GM18858 (cell line): ENCODE measurements around the gene CCDC85C.
A peak's percentile ranks its signal among the peaks of the same experiment; 100 is the strongest.

Experiments used
- ATAC-seq: cut with Tn5 transposase; IDR thresholded peaks from one replicate; pipeline ENCODE4 v1.9.1; 2021; ENCODE audit not compliant: unreplicated experiment

The CCDC85C gene

DNA sequence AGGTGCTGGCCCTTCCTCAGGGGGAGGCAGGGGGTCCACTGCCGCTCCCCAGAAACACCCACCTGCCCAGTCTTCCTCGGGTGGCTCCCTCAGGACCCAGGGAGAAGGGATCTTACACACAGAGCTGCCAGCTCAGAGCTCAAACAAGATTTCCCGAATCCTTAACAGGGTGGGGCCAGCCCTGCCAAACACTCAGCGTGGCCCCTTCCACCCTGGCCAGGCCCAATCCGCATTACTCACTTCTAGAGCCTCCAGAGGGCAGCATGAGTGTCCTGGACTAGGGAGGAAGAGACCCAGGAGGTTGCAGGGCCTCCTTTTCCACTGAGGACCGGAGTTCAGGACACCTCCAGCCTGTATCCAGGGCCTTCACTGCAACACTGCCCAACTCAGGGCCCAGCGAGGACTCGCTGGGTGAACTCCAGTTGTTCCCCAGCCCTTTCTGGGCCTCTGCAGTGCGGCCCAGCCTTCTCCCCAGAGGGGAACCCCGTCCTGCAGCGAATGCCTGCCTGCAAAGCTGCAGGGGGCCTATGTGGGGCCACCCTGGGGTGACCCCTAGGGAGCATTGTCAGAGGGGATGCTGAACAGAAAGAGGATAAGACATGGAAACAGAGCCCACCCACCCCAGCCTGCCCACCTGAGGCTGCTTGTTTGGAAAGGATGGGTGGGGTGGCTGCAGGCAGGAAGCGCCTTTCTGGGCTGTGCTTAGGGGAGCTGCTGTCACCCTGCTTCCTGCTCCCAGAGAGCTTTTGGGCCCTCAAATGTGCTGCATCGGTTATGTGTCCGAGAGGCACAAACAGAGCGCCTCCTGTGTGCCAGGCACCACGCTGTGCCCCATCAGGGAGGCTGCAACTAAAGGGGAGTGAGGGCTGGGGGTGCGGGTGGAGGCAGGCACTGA lies 79.0 kb downstream of the CCDC85C start:
- no peak for ATAC-seq

DNA sequence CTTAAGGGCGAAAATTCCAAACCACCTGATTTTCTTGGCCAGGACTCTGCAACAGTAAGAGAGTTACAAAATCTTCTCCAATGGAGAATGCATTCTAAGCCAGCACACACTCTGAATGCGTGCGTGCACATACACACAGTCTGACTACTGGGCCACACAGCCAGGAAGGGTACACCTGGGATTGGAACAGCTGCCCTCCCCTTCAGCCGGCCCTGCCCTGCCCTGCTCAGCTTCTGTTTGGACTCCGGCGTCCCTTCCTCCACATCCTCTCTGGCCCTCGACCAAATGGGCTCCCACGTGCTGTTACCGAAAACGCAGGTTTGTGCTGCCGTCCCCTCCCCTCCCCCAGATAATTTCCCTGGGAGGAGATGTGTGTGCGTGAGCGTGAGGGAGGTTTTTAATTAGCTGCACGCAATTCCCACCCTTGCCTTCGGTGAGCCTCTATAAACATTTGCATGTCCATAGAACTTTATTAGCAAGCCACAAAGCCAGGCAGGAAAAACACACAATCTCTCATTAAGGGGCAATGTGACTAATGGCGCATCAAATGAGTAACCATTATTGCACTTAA lies 79.8 kb downstream of the CCDC85C start:
- no peak for ATAC-seq

DNA sequence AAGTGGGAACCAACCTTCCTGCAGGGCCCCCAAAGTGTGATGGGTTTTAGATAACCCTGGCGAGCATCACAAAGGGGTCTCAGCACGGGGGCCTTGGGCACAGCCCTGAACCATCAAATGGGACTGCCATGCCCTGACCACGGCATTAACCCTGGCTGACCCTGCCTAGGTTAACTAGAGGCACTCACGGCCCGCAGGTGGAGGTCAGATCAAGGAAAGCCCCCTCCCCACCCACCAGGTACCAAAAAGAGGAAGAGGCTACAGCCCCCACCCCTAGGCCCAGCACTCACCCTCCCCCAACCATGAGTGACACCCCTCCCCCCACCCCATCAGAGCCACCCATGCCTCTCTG lies 80.3 kb downstream of the CCDC85C start:
- no peak for ATAC-seq

DNA sequence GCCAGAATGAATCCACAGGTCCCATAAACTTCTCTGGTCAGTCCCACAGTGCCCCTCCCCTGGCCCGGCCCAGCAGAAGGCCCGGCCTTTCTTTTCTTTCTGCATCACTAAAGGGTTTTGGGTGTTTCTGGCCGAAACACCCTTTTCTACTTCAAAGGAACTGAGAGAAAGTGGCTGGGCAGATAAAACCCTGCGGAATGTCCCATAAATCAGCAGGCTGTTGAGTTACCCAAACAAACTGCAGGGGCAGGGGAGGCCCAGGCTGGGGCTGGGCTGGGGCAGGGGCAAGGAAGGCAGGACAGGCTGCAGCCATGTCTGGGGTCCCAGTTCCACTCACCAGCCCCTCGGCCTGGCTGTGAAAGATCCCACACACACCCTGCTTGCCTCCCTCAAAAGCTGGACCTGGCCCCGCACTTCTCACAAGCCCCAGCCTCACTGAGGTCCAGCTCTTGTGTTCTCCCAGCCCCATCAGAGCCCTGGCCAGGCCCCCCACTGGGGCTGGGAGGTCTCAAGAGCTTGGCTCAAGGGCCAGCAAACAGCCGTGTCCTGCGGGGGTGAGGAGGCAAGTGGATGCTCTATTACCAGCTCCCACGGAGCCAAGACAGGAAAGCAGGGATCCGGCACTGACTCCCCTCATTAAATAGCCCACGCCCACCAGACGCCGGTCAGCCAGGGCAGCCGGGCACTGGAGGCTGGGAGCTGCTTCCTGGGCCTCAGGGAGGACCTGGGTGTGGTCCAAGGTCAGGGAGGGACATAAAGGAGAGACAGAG lies 80.9 kb downstream of the CCDC85C start:
- ATAC-seq: no peak

DNA sequence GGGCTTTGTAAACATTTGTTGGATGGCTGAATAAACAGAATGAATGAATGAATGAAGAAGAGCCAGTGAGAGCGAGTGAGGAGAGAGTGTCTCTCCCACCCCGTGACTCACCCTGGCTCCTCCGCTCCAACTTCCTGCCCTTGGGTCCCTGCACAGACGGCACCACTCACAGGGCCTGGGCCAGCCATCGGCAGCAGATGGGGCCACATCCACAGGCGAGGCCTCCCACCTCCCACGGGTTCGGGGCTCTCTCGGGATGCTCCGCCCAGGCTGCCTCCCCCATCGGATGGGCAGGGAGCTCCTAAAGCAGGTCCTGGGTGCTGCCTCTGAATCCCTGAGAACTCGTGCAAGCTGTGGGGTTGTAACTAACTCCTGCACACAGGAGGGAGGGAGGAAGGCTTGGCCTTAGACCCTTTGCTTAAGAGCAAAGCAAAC lies 81.5 kb downstream of the CCDC85C start:
- ATAC-seq: no peak

DNA sequence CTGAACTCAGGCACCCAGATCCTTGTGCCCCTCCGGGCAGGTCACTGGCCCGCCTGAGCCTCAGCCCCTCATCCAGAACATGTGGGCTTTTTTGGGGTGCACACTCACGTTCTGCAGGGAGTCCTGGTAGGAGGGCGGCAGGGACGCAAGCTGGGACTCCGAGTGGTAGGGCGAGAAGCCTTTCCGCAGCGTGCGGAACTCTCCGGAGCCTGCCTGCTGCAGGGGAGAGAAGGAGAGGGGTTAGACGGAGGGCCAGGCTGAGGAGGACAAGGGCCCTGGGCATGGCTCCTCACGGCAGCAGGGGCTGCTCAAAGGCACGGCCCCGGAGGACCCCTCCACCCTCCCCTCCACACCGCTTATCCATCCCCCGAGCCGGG lies 82.0 kb downstream of the CCDC85C start:
- no peak for ATAC-seq

DNA sequence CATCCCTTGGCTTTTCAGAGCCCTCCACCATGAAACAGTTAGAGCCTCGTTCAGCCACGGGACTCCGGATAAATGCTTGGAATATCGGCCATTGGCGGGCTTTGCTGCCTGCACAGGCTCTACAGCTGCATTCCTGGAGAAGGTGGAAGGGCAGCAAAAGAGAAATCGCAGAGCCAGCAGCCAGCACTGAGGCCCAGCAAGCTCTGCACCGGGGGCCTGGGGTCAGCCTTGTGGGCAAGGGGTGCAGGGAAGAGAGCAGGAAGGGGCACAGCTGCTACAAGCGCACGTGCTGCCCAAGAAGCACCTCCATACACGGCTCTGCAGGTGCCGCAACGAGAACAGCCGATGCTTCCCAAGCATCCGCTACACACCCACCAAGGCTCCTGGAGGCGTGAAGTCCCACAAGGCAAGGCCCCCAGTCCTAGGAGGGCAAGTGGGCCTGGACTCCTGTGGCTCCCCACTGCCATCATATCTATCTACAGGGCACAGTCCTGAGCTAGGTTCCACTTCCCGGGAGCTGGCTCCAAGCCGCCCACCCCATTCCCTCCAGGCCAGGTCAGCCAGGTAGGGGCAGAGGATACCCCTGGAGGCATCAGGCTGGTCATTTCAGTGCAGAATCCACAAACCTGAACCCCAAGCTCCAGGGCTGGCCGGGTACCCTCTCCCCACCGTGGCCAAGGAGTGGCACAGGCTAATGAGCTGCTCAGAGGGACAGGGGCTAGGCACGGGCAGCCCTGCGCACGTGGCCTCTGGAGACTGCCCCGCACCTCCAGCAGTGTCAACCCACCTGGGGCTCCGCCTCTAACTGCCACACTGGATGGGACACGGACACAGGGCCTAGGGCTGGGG lies 82.6 kb downstream of the CCDC85C start:
- ATAC-seq: no peak

DNA sequence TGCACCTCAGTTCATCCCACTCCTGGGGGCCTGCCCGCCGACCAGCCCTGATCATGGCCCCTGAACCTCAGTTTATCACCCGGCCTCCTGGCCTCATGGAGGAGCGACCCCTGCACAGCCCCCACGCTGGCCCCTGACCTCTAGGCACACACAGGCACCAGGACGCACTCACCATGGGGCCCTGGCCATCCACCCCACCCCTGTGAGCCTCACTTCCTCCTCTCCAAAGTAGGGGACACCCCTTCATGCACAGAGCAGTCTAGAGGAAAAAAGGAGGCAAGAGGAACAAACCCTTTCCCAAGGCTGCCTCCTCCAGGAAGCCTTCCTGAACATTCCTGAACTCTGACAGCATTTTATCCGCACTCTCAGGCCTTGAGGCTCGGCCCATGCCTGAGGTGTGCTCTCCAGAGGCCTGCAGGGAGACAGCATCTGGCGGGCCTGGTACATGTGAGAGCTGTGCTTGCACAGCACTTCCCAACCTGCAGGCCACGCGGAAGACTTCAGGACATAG lies 83.4 kb downstream of the CCDC85C start:
- no peak for ATAC-seq

DNA sequence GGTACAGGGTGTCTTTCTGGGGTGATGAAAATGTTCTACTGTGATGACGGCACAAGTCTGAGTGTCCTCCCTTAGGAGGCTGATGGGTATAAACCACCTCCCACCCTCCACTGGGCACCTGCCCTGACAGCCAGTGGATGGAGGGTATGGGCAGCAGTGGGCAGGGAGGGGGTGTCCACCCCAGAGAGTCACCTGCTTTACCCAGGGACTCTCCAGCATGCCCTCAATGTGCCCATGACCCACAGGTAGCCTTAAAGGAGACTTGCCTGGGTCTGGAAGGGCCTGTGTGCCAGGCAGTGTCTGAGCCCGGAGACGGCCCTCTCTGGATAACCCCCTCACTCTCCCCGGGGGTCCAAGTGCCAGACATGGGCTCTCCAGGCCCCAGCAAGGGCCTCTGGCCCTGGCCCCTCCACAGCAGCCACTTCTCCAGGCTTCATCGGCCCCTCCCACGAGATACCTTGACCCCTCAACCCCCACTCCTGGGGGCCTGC lies 84.0 kb downstream of the CCDC85C start:
- no peak for ATAC-seq

DNA sequence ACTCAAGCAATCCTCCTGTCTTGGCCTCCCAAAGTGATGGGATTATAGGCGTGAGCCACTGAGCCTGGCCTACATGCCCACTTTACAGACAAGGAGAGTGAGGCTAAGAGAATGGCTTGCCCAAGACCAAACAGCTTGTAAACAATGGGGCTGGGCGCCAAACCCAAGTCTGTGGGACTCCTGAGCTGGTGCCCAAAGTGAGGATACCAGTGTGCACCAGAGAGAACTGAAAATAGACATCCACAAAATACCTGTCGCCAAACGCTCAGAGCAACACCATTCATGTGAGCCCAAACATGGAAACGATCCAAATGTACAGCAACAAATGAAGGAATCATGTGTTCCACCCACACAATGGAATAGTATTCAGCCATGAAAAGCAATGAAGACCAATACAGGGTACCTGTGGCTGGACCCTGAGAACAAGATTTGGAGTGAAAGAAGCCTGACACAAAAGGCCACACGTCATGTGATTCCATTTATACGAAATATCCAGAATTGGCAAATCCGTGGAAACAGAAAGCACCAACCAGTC lies 84.6 kb downstream of the CCDC85C start:
- ATAC-seq: no peak

DNA sequence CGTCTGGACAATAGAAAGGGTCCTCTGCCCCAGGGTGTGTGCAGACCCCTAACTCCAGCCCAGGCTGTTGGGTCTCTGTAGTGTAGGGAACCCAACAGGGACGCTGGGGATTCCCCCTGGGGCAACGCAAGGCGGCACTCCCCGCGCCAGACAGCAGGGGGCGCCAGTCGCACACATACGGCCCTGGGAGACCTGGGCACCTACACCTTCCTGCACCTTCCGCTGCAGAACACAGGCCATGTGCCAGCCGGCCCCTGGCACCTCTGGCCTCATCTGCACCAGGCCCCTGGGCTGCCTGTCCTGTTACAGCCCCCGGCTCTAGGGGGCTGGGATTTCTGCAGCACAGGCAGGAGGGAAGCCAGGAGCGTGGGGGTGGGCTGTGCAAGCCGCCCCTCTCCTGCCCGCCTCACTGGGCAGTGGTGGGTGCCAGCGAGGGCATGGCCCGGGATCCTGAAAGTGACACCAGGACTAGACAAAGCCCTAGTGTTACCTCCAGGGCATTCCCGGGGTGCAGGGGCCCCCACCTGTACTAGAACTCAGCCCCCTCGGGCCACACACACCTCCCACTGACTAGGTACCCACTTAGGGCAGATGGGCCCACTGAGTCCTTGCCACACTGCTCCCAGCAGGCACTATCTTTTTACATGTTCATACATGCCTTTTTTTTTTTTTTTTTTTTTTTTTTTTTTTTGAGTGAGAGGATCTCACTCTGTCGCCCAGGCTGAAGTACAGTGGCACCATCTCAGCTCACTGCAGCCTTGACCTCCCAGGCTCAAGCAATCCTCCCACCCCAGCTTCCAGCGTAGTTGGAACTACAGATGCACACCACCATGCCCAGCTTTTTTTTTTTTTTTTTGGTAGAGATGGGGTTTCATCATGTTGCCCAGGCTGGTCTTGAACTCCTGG lies 85.3 kb downstream of the CCDC85C start:
- ATAC-seq: peak; percentile 72

DNA sequence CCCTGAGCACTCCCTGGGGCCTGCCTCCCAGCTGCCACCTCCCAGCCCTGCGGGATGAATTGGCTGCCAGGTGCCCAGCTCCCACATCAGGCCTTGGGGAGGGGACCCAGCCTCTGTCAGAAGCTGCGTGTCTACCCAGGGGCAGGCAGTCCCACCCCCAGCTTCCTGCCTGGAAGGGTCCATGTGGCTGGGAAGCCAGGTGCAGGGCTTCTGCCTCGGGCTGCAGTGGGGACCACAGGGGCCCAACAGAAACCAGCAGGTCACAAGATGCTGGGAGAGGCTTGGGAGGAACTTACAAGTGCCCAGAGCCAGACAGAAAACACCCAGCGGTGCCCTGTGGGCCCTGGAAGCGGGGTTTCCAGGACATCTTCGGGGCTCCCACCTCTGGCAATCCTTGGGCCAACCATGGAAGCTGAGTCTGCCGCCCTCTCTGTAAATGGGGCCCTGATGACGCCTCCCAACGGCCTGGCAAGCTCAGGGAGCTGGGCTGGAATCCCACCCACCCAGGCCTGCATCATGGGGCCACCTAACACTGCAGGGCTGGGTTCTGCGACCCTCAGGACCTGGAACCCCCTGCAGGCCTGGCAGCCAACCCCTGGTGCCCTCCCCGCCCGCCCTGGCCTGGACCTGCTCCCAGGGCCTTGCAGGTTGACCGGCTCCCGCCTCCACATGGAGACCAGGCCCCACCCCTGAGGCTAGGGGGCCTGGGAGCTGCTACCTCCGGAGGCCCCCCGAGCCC lies 86.2 kb downstream of the CCDC85C start:
- ATAC-seq: no peak

DNA sequence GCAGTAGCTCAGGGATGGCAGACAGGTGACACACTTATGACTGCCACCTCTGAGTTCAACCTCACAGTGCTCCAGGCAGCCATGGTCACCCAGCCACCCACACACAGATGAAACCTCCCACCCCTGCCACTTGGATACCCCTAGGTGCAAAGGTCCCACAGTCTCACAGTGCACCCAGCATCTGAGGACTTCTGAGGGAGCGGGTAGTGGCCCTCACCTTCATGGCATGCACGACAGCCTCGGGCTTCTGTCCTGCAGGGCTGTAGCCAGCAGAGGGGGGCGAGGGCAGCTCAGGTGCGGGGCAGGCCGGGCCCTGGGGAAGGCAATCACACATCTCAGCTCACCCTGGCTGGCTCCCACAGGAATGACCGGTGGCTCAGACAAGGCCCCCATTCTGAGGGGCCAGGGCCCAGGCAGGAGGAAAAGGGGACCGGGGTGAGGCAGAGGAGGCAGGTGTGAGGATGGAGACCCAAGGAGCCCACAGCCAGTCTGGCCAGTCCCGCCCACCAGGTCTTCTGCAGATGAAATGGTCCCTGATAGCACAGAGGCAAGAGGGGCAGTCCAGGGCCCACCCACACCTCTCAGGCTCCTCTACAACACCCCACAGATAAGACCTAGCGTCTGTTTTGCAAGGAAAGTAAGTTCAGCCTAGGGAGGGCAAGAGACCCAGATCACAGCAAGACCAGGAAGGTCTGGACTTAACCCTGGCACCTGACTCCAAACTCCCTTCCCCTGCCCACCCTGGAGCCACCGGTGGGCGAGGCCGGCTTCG lies 87.0 kb downstream of the CCDC85C start:
- no peak for ATAC-seq

DNA sequence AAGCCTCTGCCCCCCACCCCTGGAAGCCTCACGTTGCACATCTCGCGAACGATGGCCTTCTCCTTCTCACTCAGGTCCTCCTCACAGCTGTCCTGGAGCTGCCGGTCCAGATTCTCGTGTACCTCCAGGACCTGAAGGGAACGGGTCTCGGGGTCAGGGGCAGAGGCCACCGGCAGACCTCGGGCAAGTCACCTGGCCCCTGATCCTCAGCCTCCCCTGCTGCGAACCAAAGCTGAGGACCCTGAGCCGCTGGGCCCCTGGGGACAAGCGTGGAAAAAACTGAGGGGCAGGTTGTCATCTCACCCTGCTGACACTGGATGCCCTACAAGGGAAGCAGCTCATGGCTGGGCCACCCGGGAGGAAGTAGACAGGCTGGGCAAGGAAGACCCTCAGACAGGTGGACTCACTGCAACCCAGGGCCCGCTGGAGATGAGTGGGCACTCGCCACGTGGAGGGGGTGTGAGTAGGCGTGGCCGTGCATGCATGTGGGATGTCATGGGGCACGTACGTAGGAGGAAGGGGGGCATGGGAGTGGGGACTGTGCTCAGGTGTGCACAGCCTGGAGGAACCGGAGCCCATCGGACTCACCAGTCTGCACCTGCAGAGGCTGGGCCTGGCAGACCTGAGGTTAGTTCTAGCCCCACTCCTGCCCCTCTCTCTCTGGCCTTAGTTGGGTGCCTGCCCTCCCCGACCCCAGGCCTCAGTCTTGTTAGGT lies 87.7 kb downstream of the CCDC85C start:
- ATAC-seq: no peak

DNA sequence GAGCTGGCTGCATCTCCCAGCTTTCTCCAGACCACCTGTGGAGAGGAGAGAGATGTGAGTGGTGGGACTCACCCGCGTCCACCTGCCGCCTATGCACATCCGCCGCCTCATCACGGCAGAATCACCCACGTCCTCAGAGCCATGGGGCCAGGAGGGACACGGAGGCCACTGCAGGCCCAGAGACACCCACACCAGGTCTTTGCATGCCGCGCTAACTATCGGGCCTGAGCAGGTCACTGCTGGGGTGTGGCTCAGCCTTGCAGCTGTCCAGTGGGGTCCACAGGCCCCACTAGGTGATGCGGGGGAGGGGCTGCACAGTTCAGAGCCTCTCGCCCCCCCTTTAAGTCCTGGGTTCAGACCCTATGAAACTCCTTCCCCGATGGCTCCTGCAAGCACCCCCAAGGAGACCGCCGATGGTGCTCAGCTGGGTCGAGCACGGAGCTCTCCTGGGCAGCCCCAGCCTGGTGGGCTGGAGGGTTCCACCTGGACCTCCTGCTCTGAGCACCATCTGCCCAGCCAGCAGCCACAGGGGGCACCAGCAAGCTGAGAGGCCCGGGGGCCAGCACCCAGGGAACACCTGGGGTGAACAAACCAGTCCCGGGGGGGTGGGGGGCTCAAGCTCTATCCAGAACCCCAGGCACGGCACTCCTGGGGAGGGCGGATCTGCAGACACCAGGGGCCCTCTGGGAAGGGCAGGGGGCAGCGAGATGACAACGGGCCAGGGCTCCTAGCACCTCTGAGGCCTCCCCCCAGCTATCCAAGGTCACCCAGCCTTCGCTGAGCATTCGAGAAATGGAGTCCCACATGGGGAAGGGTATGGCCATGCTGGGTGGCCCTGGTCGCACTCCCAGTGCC lies 88.5 kb downstream of the CCDC85C start:
- no peak for ATAC-seq

DNA sequence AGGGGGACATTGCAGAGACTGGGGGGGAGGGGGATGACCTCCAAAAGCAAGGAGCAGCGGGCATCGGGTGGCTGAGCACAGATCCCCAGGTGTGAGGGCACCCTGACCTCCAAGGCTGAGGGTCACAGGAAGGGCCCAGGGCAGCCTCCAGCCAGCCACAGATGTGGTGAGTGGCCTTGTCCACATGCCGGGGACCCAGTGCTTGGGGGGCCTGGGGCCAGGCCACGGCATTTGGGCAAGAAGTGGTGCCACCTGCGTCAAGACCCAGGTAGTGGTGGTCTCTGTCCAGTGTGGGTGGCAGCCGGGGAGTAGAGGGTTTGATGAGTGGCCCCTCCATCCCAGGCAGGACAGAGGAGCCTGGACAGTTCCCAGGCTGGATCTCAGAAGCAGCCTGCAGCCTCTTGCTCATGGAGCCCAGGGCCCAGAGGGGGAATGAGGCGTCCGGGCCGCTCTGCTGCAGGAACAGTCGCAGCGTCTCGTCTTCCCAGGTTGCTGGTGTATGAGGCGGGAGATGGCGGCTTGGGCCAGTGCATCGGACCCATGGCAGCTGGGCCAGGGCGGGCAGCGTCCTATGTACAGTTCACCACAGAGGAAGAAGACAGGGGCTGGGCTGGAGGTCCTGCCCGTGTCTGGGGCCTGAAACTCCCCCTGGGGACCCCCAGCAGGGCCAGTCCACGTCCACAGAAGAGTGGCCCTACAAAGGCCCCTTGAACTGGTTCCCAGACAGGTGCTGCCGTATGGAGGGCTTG lies 89.3 kb downstream of the CCDC85C start:
- no peak for ATAC-seq
